Keratinocyte (primary cell): Measurements from ENCODE around the gene SLC9B2. TPM values are rescaled to one million over a fixed set of nuclear protein-coding genes. Genes with fewer than 3 reads are reported as not detected.

Experiments used
- DNase-seq: peaks from one replicate; pipeline ENCODE4 v3.0.0-alpha.2; 2011; ENCODE audit warnings: low read depth, missing footprints, low spot score
- FAIRE-seq: peaks from 2 replicates; lab custom pipeline; 2011; peaks lifted over from hg19 to GRCh38; lab: Jason Lieb, UNC
- H2AFZ ChIP-seq: 2 replicates; pipeline ENCODE4 v1.6.0; 2012; ENCODE audit warnings: low read length, control low read depth, inconsistent platforms; ENCODE audit not compliant: control insufficient read depth
- H3K27ac ChIP-seq: 2 replicates; pipeline ENCODE4 v1.5.1; 2011; ENCODE audit warnings: low read length; ENCODE audit not compliant: control insufficient read depth, insufficient read depth
- H3K27me3 ChIP-seq: 3 replicates; pipeline ENCODE4 v1.6.0; 2011; ENCODE audit warnings: low read length; ENCODE audit not compliant: control insufficient read depth, insufficient read depth; ENCODE audit errors: extremely low read depth
- H3K36me3 ChIP-seq, 2 experiments: 2 replicates in 1 of 2; 3 replicates in 1 of 2; pipeline ENCODE4 v1.5.1; 2011; ENCODE audit warnings: low read length in 2 of 2, mild to moderate bottlenecking in 1 of 2; ENCODE audit not compliant: control insufficient read depth in 2 of 2, insufficient read depth in 2 of 2; ENCODE audit errors: extremely low read depth in 1 of 2
- H3K4me1 ChIP-seq: 3 replicates; pipeline ENCODE4 v1.5.1; 2011; ENCODE audit warnings: low read length; ENCODE audit not compliant: control insufficient read depth, insufficient read depth; ENCODE audit errors: extremely low read depth
- H3K4me2 ChIP-seq: 3 replicates; pipeline ENCODE4 v1.6.0; 2011; ENCODE audit warnings: low read depth, low read length; ENCODE audit not compliant: control insufficient read depth, insufficient read depth; ENCODE audit errors: extremely low read depth
- H3K4me3 ChIP-seq, 3 experiments: fragments of 200-600 bp in 1 of 3; sonication (generic) in 1 of 3; 2 replicates in 2 of 3; 3 replicates in 1 of 3; pipeline ENCODE4 v1.5.1; 2011 to 2016; ENCODE audit warnings: low read length in 3 of 3, mild to moderate bottlenecking in 3 of 3, control low read depth in 2 of 3, inconsistent platforms in 1 of 3, low read depth in 1 of 3, mixed read lengths in 1 of 3, mixed run types in 1 of 3, moderate library complexity in 1 of 3; ENCODE audit not compliant: control insufficient read depth in 2 of 3, insufficient read depth in 2 of 3; ENCODE audit errors: extremely low read depth in 1 of 3
- H3K79me2 ChIP-seq: 2 replicates; pipeline ENCODE4 v1.6.0; 2012; ENCODE audit warnings: low read length; ENCODE audit not compliant: control insufficient read depth, insufficient read depth
- H3K9ac ChIP-seq: 3 replicates; pipeline ENCODE4 v1.6.0; 2011; ENCODE audit warnings: low read length; ENCODE audit not compliant: control insufficient read depth, insufficient read depth; ENCODE audit errors: extremely low read depth
- H3K9me1 ChIP-seq: 3 replicates; pipeline ENCODE4 v1.6.0; 2011; ENCODE audit warnings: low read length; ENCODE audit not compliant: control insufficient read depth, insufficient read depth; ENCODE audit errors: extremely low read depth
- H3K9me3 ChIP-seq: 2 replicates; pipeline ENCODE4 v1.5.1; 2012; ENCODE audit warnings: low read depth, low read length; ENCODE audit not compliant: control insufficient read depth
- H4K20me1 ChIP-seq: 3 replicates; pipeline ENCODE4 v1.6.0; 2011; ENCODE audit warnings: low read length; ENCODE audit not compliant: control insufficient read depth, insufficient read depth; ENCODE audit errors: extremely low read depth
- CTCF ChIP-seq, 3 experiments: IDR thresholded peaks in 1 of 3; conservative IDR thresholded peaks in 1 of 3; optimal IDR thresholded peaks in 1 of 3; 2 replicates in 2 of 3; 3 replicates in 1 of 3; pipeline versions ENCODE3 to v1.5.1; 2011; ENCODE audit warnings: low read length in 3 of 3, mild to moderate bottlenecking in 3 of 3, moderate library complexity in 2 of 3, control low read depth in 1 of 3, inconsistent platforms in 1 of 3; ENCODE audit not compliant: insufficient read depth in 2 of 3; ENCODE audit errors: extremely low read depth in 1 of 3
- EZH2 ChIP-seq: IDR thresholded peaks from one replicate; pipeline ENCODE4 v1.6.1; 2012; ENCODE audit warnings: inconsistent platforms, mild to moderate bottlenecking, low read length, moderate library complexity
- dilution Hi-C: fragments of 300-500 bp; cut with MboI; formaldehyde crosslinking; loops from one replicate; pipeline ENCODE4 v1.7.0; 2020; ENCODE audit warnings: low sequenced_read_pairs; ENCODE audit not compliant: extremely low pct_ligation_motif_present
- polyA plus RNA-seq, 5 experiments: library from polyadenylated mRNA; depleted of rRNA in 3 of 5; stranded (reverse) in 3 of 5; stranded (forward) in 1 of 5; unstranded in 1 of 5; fragments of >200 nt; gene quantifications; 1 replicate in 1 of 5; 2 replicates in 3 of 5; 3 replicates in 1 of 5; pipeline versions ENCODE4 v1.2.1 to v1.2.3, GENCODE V29; 2011 to 2012; ENCODE audit warnings: missing spikeins in 2 of 5, low read depth in 1 of 5, low replicate concordance in 1 of 5

The SLC9B2 gene
- polyA plus RNA-seq, 1 donor (not counting 4 experiments of a cell fraction or from before 2014, with no cell fraction given): 14.6 TPM

- Histone ChIP-seq H3K4me1 (no peaks in the 10 kb centered on the region), H4K20me1 (no peaks in the 10 kb centered on the region), H3K27ac (no peak overlapping the region), H3K36me3 (peaks cover 0 to 1% of the 10 kb centered on the region in 2 experiments), H3K79me2 (no peaks in the 10 kb centered on the region), H3K4me3 (no peak overlapping the region), H2AFZ (no peak overlapping the region), H3K4me2 (no peak overlapping the region), H3K9me1 (no peaks in the 10 kb centered on the region), H3K27me3 (no peaks in the 10 kb centered on the region), H3K9ac (no peak overlapping the region), H3K9me3 (no peaks in the 10 kb centered on the region)
- FAIRE-seq (no peak), DNase-seq (no peak)
- dilution Hi-C loops: no loop called here
- TF ChIP-seq CTCF (optimal IDR thresholded peaks at IDR 0.05 in 1 of 3, IDR thresholded peaks at IDR 0.05 in 1 of 3, conservative IDR thresholded peaks at IDR 0.05 in 1 of 3; ENCODE audit: extremely low read depth in 1 of 3, insufficient read depth in 2 of 3, low read length in 3 of 3): no peak
- no peak for TF ChIP-seq EZH2
Measured at GRCh38 chr4:103054030-103054429, 22.5 kb downstream of the SLC9B2 start.

GRCh38 chr4:103052779-103053178, 23.8 kb downstream of the SLC9B2 start:
- Histone ChIP-seq H3K9me1 (no peaks in the 10 kb centered on the region), H2AFZ (no peak overlapping the region), H3K9me3 (no peaks in the 10 kb centered on the region), H3K27ac (no peak overlapping the region), H3K27me3 (no peaks in the 10 kb centered on the region), H4K20me1 (no peaks in the 10 kb centered on the region), H3K4me1 (no peaks in the 10 kb centered on the region), H3K9ac (no peak overlapping the region), H3K79me2 (no peaks in the 10 kb centered on the region), H3K4me3 (no peak overlapping the region), H3K36me3 (peaks cover 0 to 1% of the 10 kb centered on the region in 2 experiments), H3K4me2 (no peak overlapping the region)
- FAIRE-seq: no peak
- DNase-seq: no peak
- dilution Hi-C loops: no loop called here
- TF ChIP-seq EZH2 (no peak), CTCF (optimal IDR thresholded peaks at IDR 0.05 in 1 of 3, IDR thresholded peaks at IDR 0.05 in 1 of 3, conservative IDR thresholded peaks at IDR 0.05 in 1 of 3; ENCODE audit: extremely low read depth in 1 of 3, insufficient read depth in 2 of 3, low read length in 3 of 3) (no peak)
